SK-N-SH treated with all-trans-retinoic acid at 6 μM for 48 hours (cell line): ENCODE results near the gene CYP4V2.

ENCODE experiments used
- ATAC-seq: fragments of 200-7000 bp; cut with Tn5 transposase; 3 replicates; pipeline ENCODE4 v1.9.1; 2020; ENCODE audit warnings: mild to moderate bottlenecking, moderate library complexity
- ARNTL ChIP-seq: fragments of 450-650 bp; formaldehyde crosslinking; IDR thresholded peaks from 2 replicates; pipeline ENCODE4 v1.5.0; 2020; ENCODE audit warnings: low read depth, mild to moderate bottlenecking, moderate library complexity, borderline replicate concordance
- BACH2 ChIP-seq: fragments of 250-450 bp; sonication (Bioruptor Pico); IDR thresholded peaks from 2 replicates; pipeline ENCODE4 v1.9.0; 2021; ENCODE audit warnings: mild to moderate bottlenecking, borderline replicate concordance
- CSDC2 ChIP-seq: fragments of 250-450 bp; sonication (Bioruptor Pico); IDR thresholded peaks from 2 replicates; pipeline ENCODE4 v1.5.0; 2020; ENCODE audit warnings: mild to moderate bottlenecking, moderate library complexity
- ESRRG ChIP-seq: fragments of 250-450 bp; sonication (Bioruptor Pico); IDR thresholded peaks from 2 replicates; pipeline ENCODE4 v1.6.1; 2021; ENCODE audit warnings: mild to moderate bottlenecking
- GLIS3 ChIP-seq: fragments of 250-450 bp; sonication (Bioruptor Pico); IDR thresholded peaks from 2 replicates; pipeline ENCODE4 v1.5.0; 2020; ENCODE audit warnings: mild to moderate bottlenecking, moderate library complexity
- ISL1 ChIP-seq: fragments of 250-450 bp; sonication (Bioruptor Pico); IDR thresholded peaks from 2 replicates; pipeline ENCODE4 v2.1.2; 2022; ENCODE audit warnings: mild to moderate bottlenecking, moderate library complexity
- OSR1 ChIP-seq: fragments of 250-450 bp; sonication (Bioruptor Pico); IDR thresholded peaks from 2 replicates; pipeline ENCODE4 v1.8.0; 2022; ENCODE audit warnings: moderate library complexity, mild to moderate bottlenecking, inconsistent platforms
- PPARA ChIP-seq: fragments of 250-450 bp; sonication (Bioruptor Pico); IDR thresholded peaks from 2 replicates; pipeline ENCODE4 v1.5.0; 2020; ENCODE audit warnings: mild to moderate bottlenecking, borderline replicate concordance
- RARB ChIP-seq: fragments of 250-450 bp; sonication (Bioruptor Pico); IDR thresholded peaks from 2 replicates; pipeline ENCODE4 v1.8.0; 2021; ENCODE audit warnings: mild to moderate bottlenecking, moderate library complexity
- SNAI2 ChIP-seq: fragments of 250-450 bp; sonication (Bioruptor Pico); IDR thresholded peaks from 2 replicates; pipeline ENCODE4 v1.5.0; 2020; ENCODE audit warnings: mild to moderate bottlenecking, moderate library complexity
- TCF4 ChIP-seq: fragments of 250-450 bp; sonication (Bioruptor Pico); IDR thresholded peaks from 2 replicates; pipeline ENCODE4 v1.8.0; 2021; ENCODE audit warnings: mild to moderate bottlenecking, moderate library complexity, borderline replicate concordance
- TOX ChIP-seq: fragments of 250-450 bp; sonication (Bioruptor Pico); IDR thresholded peaks from 2 replicates; pipeline ENCODE4 v1.8.0; 2021; ENCODE audit warnings: mild to moderate bottlenecking, moderate library complexity, borderline replicate concordance
- ZC3H10 ChIP-seq: fragments of 250-450 bp; sonication (Bioruptor Pico); IDR thresholded peaks from 2 replicates; pipeline ENCODE4 v1.5.1; 2021; ENCODE audit warnings: mild to moderate bottlenecking, moderate library complexity
- ZFP3 ChIP-seq: fragments of 250-450 bp; sonication (Bioruptor Pico); IDR thresholded peaks from 2 replicates; pipeline ENCODE4 v1.5.0; 2020; ENCODE audit warnings: mild to moderate bottlenecking, moderate library complexity
- ZFP30 ChIP-seq: fragments of 450-650 bp; formaldehyde crosslinking; IDR thresholded peaks from 2 replicates; pipeline ENCODE4 v1.5.0; 2022; ENCODE audit warnings: mild to moderate bottlenecking, moderate library complexity
- ZNF565 ChIP-seq: fragments of 450-650 bp; formaldehyde crosslinking; conservative IDR thresholded peaks from 2 replicates; pipeline ENCODE4 v1.5.0; 2020; ENCODE audit warnings: low read depth, mild to moderate bottlenecking, moderate library complexity
- ZNF70 ChIP-seq: fragments of 450-650 bp; formaldehyde crosslinking; IDR thresholded peaks from 2 replicates; pipeline ENCODE4 v1.5.0; 2020; ENCODE audit warnings: mild to moderate bottlenecking, moderate library complexity
- ZNF8 ChIP-seq: fragments of 450-650 bp; formaldehyde crosslinking; IDR thresholded peaks from 2 replicates; pipeline ENCODE4 v1.5.0; 2020; ENCODE audit warnings: mild to moderate bottlenecking, moderate library complexity
- TF ChIP-seq, protein P1 (sequence below): fragments of 250-450 bp; sonication (Bioruptor Pico); IDR thresholded peaks from 2 replicates; pipeline ENCODE4 v1.8.0; 2021; ENCODE audit warnings: low read depth, mild to moderate bottlenecking, moderate library complexity, borderline replicate concordance
- TF ChIP-seq, protein P2 (sequence below): fragments of 250-450 bp; sonication (Bioruptor Pico); IDR thresholded peaks from 2 replicates; pipeline ENCODE4 v1.5.1; 2021; ENCODE audit warnings: mild to moderate bottlenecking, moderate library complexity
- TF ChIP-seq, protein P3 (sequence below): fragments of 250-450 bp; sonication (Bioruptor Pico); IDR thresholded peaks from 2 replicates; pipeline ENCODE4 v1.5.1; 2020; ENCODE audit warnings: low read depth, mild to moderate bottlenecking, moderate library complexity
- TF ChIP-seq, protein P4 (sequence below): fragments of 250-450 bp; sonication (Bioruptor Pico); IDR thresholded peaks from 2 replicates; pipeline ENCODE4 v1.5.0; 2020; ENCODE audit warnings: mild to moderate bottlenecking, moderate library complexity
- TF ChIP-seq, protein P5 (sequence below): fragments of 250-450 bp; sonication (Bioruptor Pico); IDR thresholded peaks from 2 replicates; pipeline ENCODE4 v1.8.0; 2020; ENCODE audit warnings: mild to moderate bottlenecking, moderate library complexity, borderline replicate concordance

CYP4V2 gene

DNA sequence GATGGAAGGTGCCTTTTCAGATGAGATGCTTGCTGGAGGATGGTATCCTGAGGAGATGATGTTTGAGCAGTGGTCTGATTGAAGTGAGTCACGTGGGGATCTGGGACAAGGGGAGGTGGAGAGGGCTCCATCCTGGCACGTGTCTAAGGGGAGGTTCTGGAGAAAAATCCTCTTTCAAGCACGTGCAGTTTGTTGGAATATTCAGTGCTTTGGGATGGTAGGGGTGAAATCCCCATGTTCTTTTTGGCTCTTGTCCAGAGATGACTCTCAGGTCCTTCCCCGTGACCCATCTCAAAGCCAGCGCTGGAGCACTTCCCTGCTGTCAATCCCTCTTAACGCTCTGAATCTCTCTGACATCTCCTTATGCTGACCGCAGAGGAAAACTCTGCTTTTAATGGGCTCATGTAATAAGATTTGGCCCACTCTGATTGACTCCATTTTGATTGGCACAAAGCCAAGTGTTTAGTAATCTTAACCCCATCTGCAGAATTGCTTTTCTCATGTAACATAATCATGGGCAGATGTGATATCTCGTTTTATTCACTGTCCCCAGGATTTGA lies 25.2 kb downstream of the CYP4V2 start:
- ATAC-seq: peak; percentile 43; the same call in 1 of the 3 replicates
- TF ChIP-seq BACH2: no peak
- TF ChIP-seq, protein P1, sequence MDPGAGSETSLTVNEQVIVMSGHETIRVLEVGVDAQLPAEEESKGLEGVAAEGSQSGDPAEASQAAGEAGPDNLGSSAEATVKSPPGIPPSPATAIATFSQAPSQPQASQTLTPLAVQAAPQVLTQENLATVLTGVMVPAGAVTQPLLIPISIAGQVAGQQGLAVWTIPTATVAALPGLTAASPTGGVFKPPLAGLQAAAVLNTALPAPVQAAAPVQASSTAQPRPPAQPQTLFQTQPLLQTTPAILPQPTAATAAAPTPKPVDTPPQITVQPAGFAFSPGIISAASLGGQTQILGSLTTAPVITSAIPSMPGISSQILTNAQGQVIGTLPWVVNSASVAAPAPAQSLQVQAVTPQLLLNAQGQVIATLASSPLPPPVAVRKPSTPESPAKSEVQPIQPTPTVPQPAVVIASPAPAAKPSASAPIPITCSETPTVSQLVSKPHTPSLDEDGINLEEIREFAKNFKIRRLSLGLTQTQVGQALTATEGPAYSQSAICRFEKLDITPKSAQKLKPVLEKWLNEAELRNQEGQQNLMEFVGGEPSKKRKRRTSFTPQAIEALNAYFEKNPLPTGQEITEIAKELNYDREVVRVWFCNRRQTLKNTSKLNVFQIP (CRISPR knock-in tag): no peak
- no peak for TF ChIP-seq ZFP3 (CRISPR knock-in tag)
- no peak for TF ChIP-seq PPARA
- TF ChIP-seq RARB: no peak
- TF ChIP-seq, protein P2, sequence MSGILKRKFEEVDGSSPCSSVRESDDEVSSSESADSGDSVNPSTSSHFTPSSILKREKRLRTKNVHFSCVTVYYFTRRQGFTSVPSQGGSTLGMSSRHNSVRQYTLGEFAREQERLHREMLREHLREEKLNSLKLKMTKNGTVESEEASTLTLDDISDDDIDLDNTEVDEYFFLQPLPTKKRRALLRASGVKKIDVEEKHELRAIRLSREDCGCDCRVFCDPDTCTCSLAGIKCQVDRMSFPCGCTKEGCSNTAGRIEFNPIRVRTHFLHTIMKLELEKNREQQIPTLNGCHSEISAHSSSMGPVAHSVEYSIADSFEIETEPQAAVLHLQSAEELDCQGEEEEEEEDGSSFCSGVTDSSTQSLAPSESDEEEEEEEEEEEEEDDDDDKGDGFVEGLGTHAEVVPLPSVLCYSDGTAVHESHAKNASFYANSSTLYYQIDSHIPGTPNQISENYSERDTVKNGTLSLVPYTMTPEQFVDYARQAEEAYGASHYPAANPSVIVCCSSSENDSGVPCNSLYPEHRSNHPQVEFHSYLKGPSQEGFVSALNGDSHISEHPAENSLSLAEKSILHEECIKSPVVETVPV (CRISPR knock-in tag): 0 out of 2 replicates have a peak, but pooled peaks have one; percentile 65
- no peak for TF ChIP-seq TOX (CRISPR knock-in tag)
- TF ChIP-seq ZC3H10 (CRISPR knock-in tag): no peak
- peak; percentile 31; the same call in 1 of the 2 replicates for TF ChIP-seq ESRRG
- TF ChIP-seq GLIS3: 0 out of 2 replicates have a peak, but pooled peaks have one; percentile 34
- TF ChIP-seq ISL1 (CRISPR knock-in tag): peak; percentile 80
- no peak for TF ChIP-seq SNAI2 (CRISPR knock-in tag)
- peak; percentile 12; the same call in 1 of the 2 replicates for TF ChIP-seq ZNF8 (CRISPR knock-in tag)
- peak; percentile 83 for TF ChIP-seq TCF4 (CRISPR knock-in tag)
- no peak for TF ChIP-seq OSR1 (CRISPR knock-in tag)
- TF ChIP-seq, protein P3, sequence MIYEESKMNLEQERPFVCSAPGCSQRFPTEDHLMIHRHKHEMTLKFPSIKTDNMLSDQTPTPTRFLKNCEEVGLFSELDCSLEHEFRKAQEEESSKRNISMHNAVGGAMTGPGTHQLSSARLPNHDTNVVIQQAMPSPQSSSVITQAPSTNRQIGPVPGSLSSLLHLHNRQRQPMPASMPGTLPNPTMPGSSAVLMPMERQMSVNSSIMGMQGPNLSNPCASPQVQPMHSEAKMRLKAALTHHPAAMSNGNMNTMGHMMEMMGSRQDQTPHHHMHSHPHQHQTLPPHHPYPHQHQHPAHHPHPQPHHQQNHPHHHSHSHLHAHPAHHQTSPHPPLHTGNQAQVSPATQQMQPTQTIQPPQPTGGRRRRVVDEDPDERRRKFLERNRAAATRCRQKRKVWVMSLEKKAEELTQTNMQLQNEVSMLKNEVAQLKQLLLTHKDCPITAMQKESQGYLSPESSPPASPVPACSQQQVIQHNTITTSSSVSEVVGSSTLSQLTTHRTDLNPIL (CRISPR knock-in tag): 0 out of 2 replicates have a peak, but pooled peaks have one; percentile 27
- no peak for TF ChIP-seq CSDC2 (CRISPR knock-in tag)
- TF ChIP-seq, protein P4, sequence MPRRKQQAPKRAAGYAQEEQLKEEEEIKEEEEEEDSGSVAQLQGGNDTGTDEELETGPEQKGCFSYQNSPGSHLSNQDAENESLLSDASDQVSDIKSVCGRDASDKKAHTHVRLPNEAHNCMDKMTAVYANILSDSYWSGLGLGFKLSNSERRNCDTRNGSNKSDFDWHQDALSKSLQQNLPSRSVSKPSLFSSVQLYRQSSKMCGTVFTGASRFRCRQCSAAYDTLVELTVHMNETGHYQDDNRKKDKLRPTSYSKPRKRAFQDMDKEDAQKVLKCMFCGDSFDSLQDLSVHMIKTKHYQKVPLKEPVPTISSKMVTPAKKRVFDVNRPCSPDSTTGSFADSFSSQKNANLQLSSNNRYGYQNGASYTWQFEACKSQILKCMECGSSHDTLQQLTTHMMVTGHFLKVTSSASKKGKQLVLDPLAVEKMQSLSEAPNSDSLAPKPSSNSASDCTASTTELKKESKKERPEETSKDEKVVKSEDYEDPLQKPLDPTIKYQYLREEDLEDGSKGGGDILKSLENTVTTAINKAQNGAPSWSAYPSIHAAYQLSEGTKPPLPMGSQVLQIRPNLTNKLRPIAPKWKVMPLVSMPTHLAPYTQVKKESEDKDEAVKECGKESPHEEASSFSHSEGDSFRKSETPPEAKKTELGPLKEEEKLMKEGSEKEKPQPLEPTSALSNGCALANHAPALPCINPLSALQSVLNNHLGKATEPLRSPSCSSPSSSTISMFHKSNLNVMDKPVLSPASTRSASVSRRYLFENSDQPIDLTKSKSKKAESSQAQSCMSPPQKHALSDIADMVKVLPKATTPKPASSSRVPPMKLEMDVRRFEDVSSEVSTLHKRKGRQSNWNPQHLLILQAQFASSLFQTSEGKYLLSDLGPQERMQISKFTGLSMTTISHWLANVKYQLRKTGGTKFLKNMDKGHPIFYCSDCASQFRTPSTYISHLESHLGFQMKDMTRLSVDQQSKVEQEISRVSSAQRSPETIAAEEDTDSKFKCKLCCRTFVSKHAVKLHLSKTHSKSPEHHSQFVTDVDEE: peak; percentile 93
- no peak for TF ChIP-seq ZNF565 (CRISPR knock-in tag)
- TF ChIP-seq ARNTL (CRISPR knock-in tag): no peak
- no peak for TF ChIP-seq ZFP30 (CRISPR knock-in tag)
- no peak for TF ChIP-seq ZNF70 (CRISPR knock-in tag)
- TF ChIP-seq, protein P5, sequence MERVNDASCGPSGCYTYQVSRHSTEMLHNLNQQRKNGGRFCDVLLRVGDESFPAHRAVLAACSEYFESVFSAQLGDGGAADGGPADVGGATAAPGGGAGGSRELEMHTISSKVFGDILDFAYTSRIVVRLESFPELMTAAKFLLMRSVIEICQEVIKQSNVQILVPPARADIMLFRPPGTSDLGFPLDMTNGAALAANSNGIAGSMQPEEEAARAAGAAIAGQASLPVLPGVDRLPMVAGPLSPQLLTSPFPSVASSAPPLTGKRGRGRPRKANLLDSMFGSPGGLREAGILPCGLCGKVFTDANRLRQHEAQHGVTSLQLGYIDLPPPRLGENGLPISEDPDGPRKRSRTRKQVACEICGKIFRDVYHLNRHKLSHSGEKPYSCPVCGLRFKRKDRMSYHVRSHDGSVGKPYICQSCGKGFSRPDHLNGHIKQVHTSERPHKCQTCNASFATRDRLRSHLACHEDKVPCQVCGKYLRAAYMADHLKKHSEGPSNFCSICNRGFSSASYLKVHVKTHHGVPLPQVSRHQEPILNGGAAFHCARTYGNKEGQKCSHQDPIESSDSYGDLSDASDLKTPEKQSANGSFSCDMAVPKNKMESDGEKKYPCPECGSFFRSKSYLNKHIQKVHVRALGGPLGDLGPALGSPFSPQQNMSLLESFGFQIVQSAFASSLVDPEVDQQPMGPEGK: no peak

DNA sequence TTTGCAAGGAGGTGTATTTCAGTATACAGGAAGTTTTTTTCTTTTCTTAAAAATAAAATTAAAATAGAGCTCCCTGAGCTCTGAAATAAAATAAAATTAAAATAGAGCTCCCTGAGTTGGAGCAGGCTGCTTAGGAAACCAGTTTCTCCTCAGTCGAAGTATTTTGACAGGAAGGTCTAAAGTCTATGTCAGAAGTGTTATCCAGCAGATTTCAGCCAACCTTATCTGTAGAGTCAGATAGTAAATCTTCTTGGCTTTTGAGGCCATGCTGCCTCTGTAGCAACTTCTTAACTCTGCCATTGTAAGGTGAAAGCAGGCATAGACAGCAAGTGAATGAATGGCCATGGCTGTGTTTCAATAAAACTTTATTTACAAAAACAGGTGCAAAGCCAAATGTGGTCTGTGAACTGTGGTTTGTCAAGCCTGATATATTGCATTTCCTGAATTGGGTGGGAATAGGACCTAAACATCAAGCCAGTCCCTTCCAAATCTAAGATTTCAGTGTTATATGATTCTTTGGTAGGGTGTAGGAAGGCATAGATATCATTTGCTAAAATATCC lies 26.4 kb downstream of the CYP4V2 start:
- ATAC-seq: no peak
- TF ChIP-seq ZNF70 (CRISPR knock-in tag): no peak
- no peak for TF ChIP-seq RARB
- no peak for TF ChIP-seq SNAI2 (CRISPR knock-in tag)
- TF ChIP-seq ARNTL (CRISPR knock-in tag): no peak
- TF ChIP-seq, protein P1 (CRISPR knock-in tag): no peak
- TF ChIP-seq, protein P4: no peak
- no peak for TF ChIP-seq TOX (CRISPR knock-in tag)
- no peak for TF ChIP-seq TCF4 (CRISPR knock-in tag)
- TF ChIP-seq ZFP3 (CRISPR knock-in tag): no peak
- no peak for TF ChIP-seq ZNF8 (CRISPR knock-in tag)
- TF ChIP-seq OSR1 (CRISPR knock-in tag): no peak
- TF ChIP-seq, protein P5: no peak
